ENCODE measurements around the gene C1orf35.
"Not testable (repeated sequence)": the region's sequence is repeated elsewhere in the genome, so short reads cannot be mapped to it uniquely, and the experiment has no call there.

Gene C1orf35

DNA sequence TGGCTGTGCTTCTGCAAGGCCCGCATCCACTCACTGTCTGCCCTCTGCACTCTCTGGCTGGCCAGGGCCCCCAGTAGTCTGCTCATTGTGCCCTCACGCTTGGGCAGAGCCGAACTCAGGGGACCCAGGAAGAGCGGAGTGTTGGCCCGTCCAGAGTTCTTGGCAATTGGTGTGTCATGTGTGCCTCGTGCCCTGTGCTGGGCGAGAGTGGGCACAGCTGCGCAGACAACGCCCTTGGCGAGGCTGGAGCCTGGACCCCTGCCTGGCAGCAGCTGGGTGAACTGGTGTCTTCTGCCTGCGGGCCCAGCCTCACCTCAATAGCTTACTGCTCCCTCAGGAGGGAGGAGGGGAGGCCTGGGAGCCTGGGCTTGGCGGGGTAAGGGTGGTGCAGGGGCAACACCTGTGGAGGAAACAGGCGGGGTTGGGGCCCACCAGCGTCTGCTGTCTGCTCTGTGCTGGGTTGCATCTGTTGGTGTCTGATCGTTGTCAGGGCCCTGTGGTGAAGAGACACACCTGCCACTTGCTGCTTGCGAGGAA, 39.1 kb upstream of the C1orf35 start:
- no peak for FAIRE-seq

DNA sequence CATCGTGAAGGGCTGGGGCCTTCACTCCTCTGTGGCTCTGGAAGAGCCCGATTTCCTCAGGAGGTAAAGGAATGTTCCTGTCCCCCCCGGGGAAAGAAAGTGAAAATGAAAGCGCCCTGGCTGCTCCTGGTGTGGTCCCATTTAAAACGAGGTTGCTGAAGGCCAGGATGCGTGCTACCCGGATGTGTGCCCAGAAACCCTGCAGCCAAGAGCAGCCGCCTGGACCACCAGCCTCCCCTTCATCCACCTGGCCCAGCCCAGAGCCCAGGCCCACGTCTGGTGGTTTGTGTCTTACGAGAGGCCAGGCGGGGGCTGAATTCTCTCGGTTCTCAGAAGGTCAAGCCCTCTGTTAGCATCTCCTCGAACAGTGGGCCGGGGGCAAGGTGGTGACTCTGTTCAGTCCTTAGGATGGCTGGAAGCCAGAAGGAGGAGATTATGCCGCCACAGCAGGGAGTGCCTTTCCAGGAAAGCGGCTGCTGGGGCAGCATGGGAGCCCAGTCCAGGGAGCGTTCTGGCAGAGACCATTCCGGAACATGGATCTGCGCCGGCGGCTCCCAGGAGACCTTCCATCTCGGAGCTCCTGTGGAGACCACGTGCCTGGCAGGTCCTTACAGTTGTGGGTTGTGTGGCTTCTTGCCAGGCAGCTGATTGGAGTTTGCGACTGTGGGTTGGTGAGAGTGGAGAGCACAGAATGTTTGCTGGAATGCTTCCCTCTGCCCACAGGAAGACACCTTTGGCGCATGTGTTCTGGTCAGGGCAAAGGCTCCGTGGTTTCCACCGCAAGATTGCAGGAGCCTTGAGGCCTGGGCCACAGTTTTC, 38.3 kb upstream of the C1orf35 start:
- no peak for FAIRE-seq

GRCh38 chr1:228140724-228141225, 37.6 kb upstream of the C1orf35 start:
- no peak for FAIRE-seq

GRCh38 chr1:228139931-228140723, 37.0 kb upstream of the C1orf35 start, which contains the start of gene GUK1:
Gene GUK1, plus strand, starts transcription at chr1:228140279. Its CDS starts 24 bp downstream, at chr1:228140303.
- peak; percentile 96 for FAIRE-seq

- no peak for FAIRE-seq
Measured at GRCh38 chr1:228139406-228139930, 36.3 kb upstream of the C1orf35 start.

DNA sequence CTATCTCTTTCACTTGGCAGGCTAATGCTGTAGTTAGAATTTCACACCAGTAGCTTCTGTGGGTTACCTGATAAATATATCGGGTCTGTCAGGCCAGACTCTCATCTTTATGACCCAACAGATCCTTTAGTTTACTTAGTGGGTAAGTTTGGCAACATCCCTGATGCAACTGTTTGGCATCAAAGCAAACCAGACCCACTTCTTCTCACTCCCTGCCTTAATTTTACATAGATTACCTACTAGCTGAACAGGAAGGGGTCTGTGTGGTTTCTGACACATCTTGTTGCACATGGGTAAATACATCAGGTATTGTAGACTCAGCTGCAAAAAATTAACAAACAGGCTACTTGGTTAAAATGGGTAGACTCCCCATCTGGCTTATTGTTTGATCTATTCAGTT, 33.8 kb upstream of the C1orf35 start:
- no peak for FAIRE-seq

- FAIRE-seq: no peak
Measured at GRCh38 chr1:228134591-228134990, 31.5 kb upstream of the C1orf35 start.

DNA sequence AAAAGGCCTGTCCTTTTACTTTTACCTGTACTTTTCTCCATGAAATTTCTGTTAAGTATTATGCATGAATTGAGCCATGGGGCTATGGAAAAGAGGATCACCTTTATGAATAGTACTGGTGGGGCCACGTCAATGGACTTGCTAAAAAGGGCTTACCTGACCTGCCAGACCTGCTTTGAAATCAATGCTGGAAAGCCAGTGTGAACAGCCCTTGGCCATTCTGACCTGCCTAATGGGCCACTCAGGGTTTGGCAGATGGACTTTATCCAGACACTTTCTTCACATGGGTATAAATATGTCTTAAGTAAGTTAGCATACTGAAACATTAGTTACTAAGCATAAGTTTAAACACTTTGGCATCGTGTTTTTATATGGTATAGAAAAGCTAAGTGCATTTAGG, 28.6 kb upstream of the C1orf35 start:
- FAIRE-seq: no peak

DNA sequence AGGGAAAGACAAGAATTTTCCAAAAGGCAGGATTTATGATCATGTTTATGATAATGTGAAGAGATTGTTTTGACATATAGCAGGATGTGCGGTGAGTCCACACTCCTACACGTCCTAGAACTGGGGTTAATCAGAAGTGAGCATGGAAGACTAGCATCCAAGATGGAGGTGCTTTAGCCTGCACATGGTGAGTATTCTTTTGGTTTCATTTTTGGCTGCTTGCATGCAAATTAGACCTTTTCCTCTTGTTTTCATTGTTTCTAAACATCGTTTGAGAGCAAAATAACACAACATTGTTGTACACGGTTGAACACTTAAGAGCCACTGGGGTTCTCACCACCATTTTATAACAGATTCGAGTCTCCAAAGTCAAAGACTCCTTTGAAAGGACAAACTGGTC, 22.1 kb upstream of the C1orf35 start:
- FAIRE-seq: no peak

- no peak for FAIRE-seq
Measured at GRCh38 chr1:228123505-228123904, 20.4 kb upstream of the C1orf35 start.

DNA sequence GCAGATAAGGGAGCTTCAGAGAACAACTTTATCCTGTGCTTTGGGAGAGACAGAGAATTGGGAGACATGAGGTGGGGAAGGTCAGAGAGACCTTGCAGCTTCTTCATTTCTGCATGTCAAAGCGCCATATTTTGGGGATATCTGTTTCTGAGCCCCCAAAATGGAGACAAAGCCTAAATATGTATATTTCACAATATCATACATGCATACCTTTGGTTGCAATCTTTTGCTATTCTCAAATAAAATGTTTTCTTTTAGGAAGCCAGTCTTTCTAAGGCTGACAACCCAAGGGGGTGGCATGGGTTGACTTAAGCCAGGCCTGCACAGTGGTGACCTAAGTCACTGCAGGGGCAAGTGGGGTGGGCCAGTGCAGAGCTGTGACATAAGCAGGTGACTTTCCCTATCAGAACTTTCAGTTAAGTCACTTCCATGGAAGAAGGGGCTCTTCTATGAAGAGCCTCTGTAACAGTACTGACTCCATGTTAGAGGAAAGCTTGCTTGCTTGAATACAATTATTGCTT, 19.9 kb upstream of the C1orf35 start:
- no peak for FAIRE-seq

GRCh38 chr1:228120857-228121489, 17.8 kb upstream of the C1orf35 start:
- no peak for FAIRE-seq

- no peak for FAIRE-seq
Measured at GRCh38 chr1:228120351-228120750, 17.2 kb upstream of the C1orf35 start.

DNA sequence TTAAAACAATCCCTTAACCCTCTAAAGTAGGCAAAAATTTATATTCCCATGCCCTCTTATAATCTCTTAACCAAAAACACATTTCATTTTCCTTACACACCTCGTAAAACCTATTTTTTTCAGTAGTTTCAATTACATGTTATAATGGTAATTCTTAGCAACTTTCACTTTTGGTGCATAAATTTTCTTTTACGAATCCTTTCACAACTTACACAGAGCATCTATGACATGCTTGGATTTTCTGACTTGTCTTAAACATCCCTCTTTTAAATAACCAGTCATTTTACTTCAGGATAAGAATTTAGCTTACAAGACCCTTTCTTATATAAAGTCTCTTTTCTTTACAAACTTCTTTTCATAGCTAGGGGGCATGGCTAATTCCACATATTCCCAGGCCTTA, 14.9 kb upstream of the C1orf35 start:
- no peak for FAIRE-seq

GRCh38 chr1:228117335-228117734, 14.2 kb upstream of the C1orf35 start:
- FAIRE-seq: no peak

GRCh38 chr1:228114827-228115226, 11.7 kb upstream of the C1orf35 start:
- no peak for FAIRE-seq

GRCh38 chr1:228112617-228113016, 9.5 kb upstream of the C1orf35 start:
- no peak for FAIRE-seq

GRCh38 chr1:228112167-228112566, 9.0 kb upstream of the C1orf35 start:
- no peak for FAIRE-seq

GRCh38 chr1:228111315-228111714, 8.2 kb upstream of the C1orf35 start:
- FAIRE-seq: not testable (repeated sequence)

DNA sequence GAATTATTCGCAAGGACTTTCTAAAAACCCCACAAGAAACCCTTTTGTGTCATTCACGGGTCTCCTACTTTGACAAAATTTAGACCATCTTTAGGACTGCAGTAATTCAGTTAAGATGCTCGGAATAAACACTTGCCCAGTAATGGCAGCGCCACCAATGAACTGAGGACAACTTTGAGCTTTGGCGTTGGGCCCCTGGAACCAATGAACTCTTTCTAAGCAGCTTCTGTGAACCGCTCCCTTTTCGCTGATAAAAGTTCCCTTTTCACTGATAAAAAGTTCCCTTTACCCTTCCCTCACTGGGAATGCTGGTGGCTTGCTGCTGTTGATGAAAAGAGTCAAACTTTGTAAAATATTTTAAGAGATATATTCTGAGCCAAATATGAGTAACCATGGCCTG, 7.4 kb upstream of the C1orf35 start:
- FAIRE-seq: no peak

GRCh38 chr1:228109962-228110488, 6.9 kb upstream of the C1orf35 start:
- FAIRE-seq: no peak

Data from endometrium (tissue), 2 donors.